ENCODE measurements around the gene PCID2.

Gene PCID2

GRCh38 chr13:113158946-113159345, 49.5 kb downstream of the PCID2 start:
- Histone ChIP-seq H2BK12ac (ENCODE audit: low read length in 2 of 2) (no peak overlapping the region), H2AFZ (ENCODE audit: low read depth, low read length) (no peak overlapping the region), H2BK15ac (ENCODE audit: low read depth, poor library complexity, severe bottlenecking) (no peak overlapping the region), H2AK5ac (ENCODE audit: low read length, severe bottlenecking) (no peak overlapping the region), H3K27ac (ENCODE audit: low read length, poor library complexity, severe bottlenecking) (no peak overlapping the region), H4K91ac (ENCODE audit: low read length) (peak overlapping the region; percentile 34), H3K79me1 (replicated peaks; ENCODE audit: low read length, poor library complexity, severe bottlenecking) (no peaks in the 10 kb centered on the region), H2BK5ac (ENCODE audit: low read depth, low read length, poor library complexity, severe bottlenecking) (no peak overlapping the region), H3K9me3 (ENCODE audit: control insufficient read depth, low read length) (no peaks in the 10 kb centered on the region), H3K18ac (ENCODE audit: low read depth in 1 of 2, low read length in 2 of 2) (no peak overlapping the region), H3K9ac (ENCODE audit: low read length) (no peak overlapping the region), H2BK120ac (ENCODE audit: low read depth, low read length) (no peak overlapping the region), H3K4me3 (ENCODE audit: insufficient read depth in 1 of 2, low read depth in 1 of 2, low read length in 2 of 2) (no peak overlapping the region), H3K36me3 (ENCODE audit: control insufficient read depth in 1 of 2, insufficient read depth in 2 of 2, low read depth in 1 of 2, low read length in 2 of 2) (no peaks in the 10 kb centered on the region), H3K23ac (ENCODE audit: low read length in 2 of 2) (no peak overlapping the region), H3K4me2 (ENCODE audit: low read length, poor library complexity, severe bottlenecking) (no peak overlapping the region), H4K8ac (ENCODE audit: low read length) (no peak overlapping the region), H3K4ac (ENCODE audit: low read depth in 1 of 2, low read length in 2 of 2) (no peak overlapping the region), H3K4me1 (ENCODE audit: control insufficient read depth, insufficient read depth, low read depth, low read length) (peaks cover 10% of the 10 kb centered on the region), H3K27me3 (ENCODE audit: control insufficient read depth in 1 of 2, insufficient read depth in 1 of 2, low read length in 2 of 2) (peaks cover 17 to 32% of the 10 kb centered on the region in 2 experiments), H3K14ac (ENCODE audit: low read length in 2 of 2) (no peak overlapping the region)
- WGBS: 92% methylated on average over 6 of the region's 7 CpGs
- DNase-seq: no peak

GRCh38 chr13:113157929-113158747, 50.3 kb downstream of the PCID2 start, which contains the start of gene PROZ:
Gene PROZ (plus strand): TSS chr13:113158648. CDS start chr13:113158661, 13 bp downstream.
- 65% methylated on average over 16 of the region's 16 CpGs for WGBS
- Histone ChIP-seq H3K27me3 (ENCODE audit: control insufficient read depth in 1 of 2, insufficient read depth in 1 of 2, low read length in 2 of 2) (peaks cover 11 to 26% of the 10 kb centered on the region in 2 experiments), H2BK15ac (ENCODE audit: low read depth, poor library complexity, severe bottlenecking) (no peak within 1 kb of the TSS), H3K4me1 (ENCODE audit: control insufficient read depth, insufficient read depth, low read depth, low read length) (peaks cover 14% of the 10 kb centered on the region), H3K4ac (ENCODE audit: low read depth in 1 of 2, low read length in 2 of 2) (no peak within 1 kb of the TSS), H2BK120ac (ENCODE audit: low read depth, low read length) (no peak within 1 kb of the TSS), H3K4me3 (ENCODE audit: insufficient read depth in 1 of 2, low read depth in 1 of 2, low read length in 2 of 2) (no peak within 1 kb of the TSS), H3K27ac (ENCODE audit: low read length, poor library complexity, severe bottlenecking) (no peak within 1 kb of the TSS), H2AFZ (ENCODE audit: low read depth, low read length) (no peak within 1 kb of the TSS), H2BK12ac (ENCODE audit: low read length in 2 of 2) (peak within 1 kb of the TSS in 1 of 2 experiments; percentile 52), H4K8ac (ENCODE audit: low read length) (no peak within 1 kb of the TSS), H3K4me2 (ENCODE audit: low read length, poor library complexity, severe bottlenecking) (no peak within 1 kb of the TSS), H3K9me3 (ENCODE audit: control insufficient read depth, low read length) (no peaks in the 10 kb centered on the region), H2BK5ac (ENCODE audit: low read depth, low read length, poor library complexity, severe bottlenecking) (no peak within 1 kb of the TSS), H4K91ac (ENCODE audit: low read length) (peak within 1 kb of the TSS; percentile 34), H3K23ac (ENCODE audit: low read length in 2 of 2) (no peak within 1 kb of the TSS), H2AK5ac (ENCODE audit: low read length, severe bottlenecking) (no peak within 1 kb of the TSS), H3K14ac (ENCODE audit: low read length in 2 of 2) (peak within 1 kb of the TSS in 1 of 2 experiments; percentile 86), H3K9ac (ENCODE audit: low read length) (no peak within 1 kb of the TSS), H3K36me3 (ENCODE audit: control insufficient read depth in 1 of 2, insufficient read depth in 2 of 2, low read depth in 1 of 2, low read length in 2 of 2) (no peaks in the 10 kb centered on the region), H3K79me1 (replicated peaks; ENCODE audit: low read length, poor library complexity, severe bottlenecking) (no peaks in the 10 kb centered on the region), H3K18ac (ENCODE audit: low read depth in 1 of 2, low read length in 2 of 2) (peak within 1 kb of the TSS in 1 of 2 experiments; percentile 42)
- no peak for DNase-seq

- Histone ChIP-seq H3K14ac (ENCODE audit: low read length in 2 of 2) (no peak overlapping the region), H3K9me3 (ENCODE audit: control insufficient read depth, low read length) (no peaks in the 10 kb centered on the region), H3K4me1 (ENCODE audit: control insufficient read depth, insufficient read depth, low read depth, low read length) (peaks cover 16% of the 10 kb centered on the region), H3K4me3 (ENCODE audit: insufficient read depth in 1 of 2, low read depth in 1 of 2, low read length in 2 of 2) (no peak overlapping the region), H2BK120ac (ENCODE audit: low read depth, low read length) (no peak overlapping the region), H4K91ac (ENCODE audit: low read length) (no peak overlapping the region), H3K36me3 (ENCODE audit: control insufficient read depth in 1 of 2, insufficient read depth in 2 of 2, low read depth in 1 of 2, low read length in 2 of 2) (no peaks in the 10 kb centered on the region), H4K8ac (ENCODE audit: low read length) (no peak overlapping the region), H2BK5ac (ENCODE audit: low read depth, low read length, poor library complexity, severe bottlenecking) (no peak overlapping the region), H3K23ac (ENCODE audit: low read length in 2 of 2) (no peak overlapping the region), H2BK12ac (ENCODE audit: low read length in 2 of 2) (no peak overlapping the region), H3K9ac (ENCODE audit: low read length) (no peak overlapping the region), H3K27ac (ENCODE audit: low read length, poor library complexity, severe bottlenecking) (no peak overlapping the region), H2AFZ (ENCODE audit: low read depth, low read length) (no peak overlapping the region), H3K27me3 (ENCODE audit: control insufficient read depth in 1 of 2, insufficient read depth in 1 of 2, low read length in 2 of 2) (peaks cover 5 to 22% of the 10 kb centered on the region in 2 experiments), H3K18ac (ENCODE audit: low read depth in 1 of 2, low read length in 2 of 2) (no peak overlapping the region), H3K79me1 (replicated peaks; ENCODE audit: low read length, poor library complexity, severe bottlenecking) (no peaks in the 10 kb centered on the region), H3K4me2 (ENCODE audit: low read length, poor library complexity, severe bottlenecking) (no peak overlapping the region), H3K4ac (ENCODE audit: low read depth in 1 of 2, low read length in 2 of 2) (no peak overlapping the region), H2AK5ac (ENCODE audit: low read length, severe bottlenecking) (no peak overlapping the region), H2BK15ac (ENCODE audit: low read depth, poor library complexity, severe bottlenecking) (no peak overlapping the region)
- 78% methylated on average over 12 of the region's 12 CpGs for WGBS
- DNase-seq: no peak
These were observed 51.1 kb downstream of the PCID2 start for GRCh38 chr13:113157206-113157928.

GRCh38 chr13:113155982-113156655, 52.4 kb downstream of the PCID2 start:
- Histone ChIP-seq H2BK15ac (ENCODE audit: low read depth, poor library complexity, severe bottlenecking) (no peak overlapping the region), H4K91ac (ENCODE audit: low read length) (no peak overlapping the region), H4K8ac (ENCODE audit: low read length) (no peak overlapping the region), H2BK120ac (ENCODE audit: low read depth, low read length) (no peak overlapping the region), H3K4me3 (ENCODE audit: insufficient read depth in 1 of 2, low read depth in 1 of 2, low read length in 2 of 2) (no peak overlapping the region), H2BK12ac (ENCODE audit: low read length in 2 of 2) (no peak overlapping the region), H3K36me3 (ENCODE audit: control insufficient read depth in 1 of 2, insufficient read depth in 2 of 2, low read depth in 1 of 2, low read length in 2 of 2) (no peaks in the 10 kb centered on the region), H3K14ac (ENCODE audit: low read length in 2 of 2) (no peak overlapping the region), H3K4me2 (ENCODE audit: low read length, poor library complexity, severe bottlenecking) (no peak overlapping the region), H2AK5ac (ENCODE audit: low read length, severe bottlenecking) (no peak overlapping the region), H3K4me1 (ENCODE audit: control insufficient read depth, insufficient read depth, low read depth, low read length) (peaks cover 23% of the 10 kb centered on the region), H2BK5ac (ENCODE audit: low read depth, low read length, poor library complexity, severe bottlenecking) (no peak overlapping the region), H3K9ac (ENCODE audit: low read length) (no peak overlapping the region), H3K27me3 (ENCODE audit: control insufficient read depth in 1 of 2, insufficient read depth in 1 of 2, low read length in 2 of 2) (peaks cover 2 to 19% of the 10 kb centered on the region in 2 experiments), H3K23ac (ENCODE audit: low read length in 2 of 2) (no peak overlapping the region), H3K9me3 (ENCODE audit: control insufficient read depth, low read length) (no peaks in the 10 kb centered on the region), H3K79me1 (replicated peaks; ENCODE audit: low read length, poor library complexity, severe bottlenecking) (no peaks in the 10 kb centered on the region), H3K4ac (ENCODE audit: low read depth in 1 of 2, low read length in 2 of 2) (no peak overlapping the region), H3K27ac (ENCODE audit: low read length, poor library complexity, severe bottlenecking) (no peak overlapping the region), H2AFZ (ENCODE audit: low read depth, low read length) (no peak overlapping the region), H3K18ac (ENCODE audit: low read depth in 1 of 2, low read length in 2 of 2) (no peak overlapping the region)
- no peak for DNase-seq
- WGBS: 92% methylated on average over 9 of the region's 9 CpGs

Measured in mesenchymal stem cell (in vitro differentiated cells and primary cell).